ENCODE data around the gene PCAT6. TPM values are rescaled to one million over a fixed set of nuclear protein-coding genes. Genes with fewer than 3 reads are reported as not detected.
"Not testable (repeated sequence)": the region's sequence is repeated elsewhere in the genome, so short reads cannot be mapped to it uniquely, and the experiment has no call there.

PCAT6 gene
- total and polyA plus RNA-seq, 8 donors: 1.1 to 3.8 (median 2.2) TPM

- Histone ChIP-seq H3K9me3 (no peaks in the 10 kb centered on the region), H3K27ac (no peak overlapping the region), H3K4me3 (no peak overlapping the region), H3K27me3 (no peaks in the 10 kb centered on the region), H3K4me1 (peaks cover 0 to 4% of the 10 kb centered on the region in 2 donors), H3K36me3 (no peaks in the 10 kb centered on the region)
- DNase-seq (no peak), ATAC-seq (no peak)
- intact Hi-C loops (cut with DNase I): no loop called here
- TF ChIP-seq CTCF (IDR thresholded peaks at IDR 0.05): no peak
These were observed 23.9 kb upstream of the PCAT6 start for GRCh38 chr1:202786804-202787203.

GRCh38 chr1:202788800-202789199 is 22.0 kb upstream of the PCAT6 start:
- ATAC-seq (no peak), DNase-seq (no peak)
- Histone ChIP-seq H3K27me3 (no peaks in the 10 kb centered on the region), H3K4me1 (no peaks in the 10 kb centered on the region), H3K4me3 (no peak overlapping the region), H3K9me3 (no peaks in the 10 kb centered on the region), H3K36me3 (no peaks in the 10 kb centered on the region), H3K27ac (no peak overlapping the region)
- no peak for TF ChIP-seq CTCF (IDR thresholded peaks at IDR 0.05)
- intact Hi-C loops (cut with DNase I): no loop called here

- H3K9me3 ChIP-seq: no peaks in the 10 kb centered on the region
- no peaks in the 10 kb centered on the region for H3K36me3 ChIP-seq
- no peak for TF ChIP-seq CTCF (IDR thresholded peaks at IDR 0.05)
- intact Hi-C loops (cut with DNase I): no loop called here
- H3K27me3 ChIP-seq: no peaks in the 10 kb centered on the region
- H3K27ac ChIP-seq: no peak overlapping the region
- DNase-seq (no peak), ATAC-seq (no peak)
- no peaks in the 10 kb centered on the region for H3K4me1 ChIP-seq
- H3K4me3 ChIP-seq: no peak overlapping the region
These were observed 19.5 kb upstream of the PCAT6 start for GRCh38 chr1:202791077-202791747.

GRCh38 chr1:202794051-202794740 is 16.6 kb upstream of the PCAT6 start:
- H3K27me3 ChIP-seq: no peaks in the 10 kb centered on the region
- no peak for ATAC-seq
- intact Hi-C loops (cut with DNase I): no loop called here
- H3K36me3 ChIP-seq: no peaks in the 10 kb centered on the region
- no peak overlapping the region for H3K27ac ChIP-seq
- no peak for DNase-seq
- peaks cover 0 to 11% of the 10 kb centered on the region in 2 donors for H3K4me1 ChIP-seq
- TF ChIP-seq CTCF (IDR thresholded peaks at IDR 0.05): no peak
- H3K9me3 ChIP-seq: no peaks in the 10 kb centered on the region
- H3K4me3 ChIP-seq: no peak overlapping the region

DNA sequence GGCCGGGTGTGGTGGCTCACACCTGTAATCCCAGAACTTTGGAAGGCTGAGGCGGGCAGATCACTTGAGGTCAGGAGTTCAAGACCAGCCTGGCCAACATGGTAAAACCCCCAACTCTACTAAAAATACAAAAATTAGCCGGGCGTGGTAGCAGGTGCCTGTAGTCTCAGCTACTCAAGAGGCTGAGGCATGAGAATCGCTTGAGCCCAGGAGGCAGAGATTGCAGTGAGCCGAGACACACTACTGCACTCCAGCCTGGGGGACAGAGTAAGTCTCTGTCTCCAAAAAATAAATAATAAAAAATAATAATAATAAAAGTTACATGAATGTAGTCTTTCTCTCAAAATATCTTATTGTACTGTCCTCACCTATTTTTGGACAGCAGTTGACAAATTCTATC is 15.8 kb upstream of the PCAT6 start:
- H3K4me3 ChIP-seq; H3K27me3 ChIP-seq; DNase-seq; ATAC-seq; H3K9me3 ChIP-seq; intact Hi-C loops (cut with DNase I); H3K27ac ChIP-seq; H3K36me3 ChIP-seq: not testable (repeated sequence)
- peaks cover 0 to 11% of the 10 kb centered on the region in 2 donors for H3K4me1 ChIP-seq
